ENCODE measurements around the gene AP2A2. TPM values are rescaled to one million over a fixed set of nuclear protein-coding genes. Genes with fewer than 3 reads are reported as not detected.

AP2A2 gene
- total and polyA plus RNA-seq, 8 donors, result 15.0 to 350 (median 39.9) TPM

DNA sequence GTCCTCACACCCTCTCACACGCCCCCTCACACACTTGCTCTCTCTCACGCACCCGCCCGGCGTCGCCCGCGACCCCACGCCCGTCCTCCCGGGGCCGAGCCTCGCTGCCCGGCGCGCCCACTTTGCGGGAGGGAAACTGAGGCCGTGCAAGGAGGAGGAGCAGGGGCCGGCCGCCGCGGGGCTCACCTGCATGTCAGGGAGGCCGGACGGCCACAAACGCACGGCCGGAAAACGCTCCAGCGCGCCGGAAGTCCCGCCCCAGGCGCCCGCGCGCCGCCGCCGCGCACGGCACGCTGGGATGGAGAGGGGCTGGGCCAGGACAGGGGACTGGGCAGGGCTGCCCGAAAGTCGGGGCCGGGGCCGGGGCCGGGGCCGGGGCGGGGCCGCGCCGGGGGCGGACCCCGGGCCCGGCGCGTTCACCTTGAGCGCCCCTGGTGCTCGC is 15.1 kb upstream of the AP2A2 start, which contains the start of gene CHID1:
Gene CHID1 (minus strand): TSS at position 222 of the 442 bp plus-strand sequence. CDS start 5,994 bp downstream, outside the sequence.
- H3K9me3 ChIP-seq, result no peaks in the 10 kb centered on the region
- intact Hi-C loops (cut with DNase I; ENCODE audit: low total_unique reads), result no loop called here
- peaks cover 12 to 36% (median 30%) of the 10 kb centered on the region in 4 donors for H3K4me1 ChIP-seq
- H3K4me3 ChIP-seq, result peak within 1 kb of the TSS; percentile 75 to 100 (median 86)
- no peaks in the 10 kb centered on the region for H3K27me3 ChIP-seq
- H3K27ac ChIP-seq, result peak within 1 kb of the TSS; percentile 85 to 98 (median 93)
- H3K36me3 ChIP-seq, result peaks cover 0 to 21% (median 8%) of the 10 kb centered on the region in 4 donors
- peak; percentile 91 to 96 for DNase-seq
- TF ChIP-seq POLR2A (IDR thresholded peaks at IDR 0.05) (no peak), POLR2AphosphoS5 (IDR thresholded peaks at IDR 0.05) (peak; percentile 49 to 89 (median 67))
- WGBS, 5 donors, result 0 to 1% (median 1%) methylated on average over 18 to 59 of the region's 59 CpGs

- WGBS, 5 donors, result 4 to 7% (median 4%) methylated on average over 49 to 68 of the region's 68 CpGs
- H3K27ac ChIP-seq, result peak overlapping the region; percentile 85 to 98 (median 93)
- peaks cover 0 to 21% (median 8%) of the 10 kb centered on the region in 4 donors for H3K36me3 ChIP-seq
- H3K4me1 ChIP-seq, result peaks cover 12 to 36% (median 30%) of the 10 kb centered on the region in 4 donors
- no peaks in the 10 kb centered on the region for H3K27me3 ChIP-seq
- intact Hi-C loops (cut with DNase I; ENCODE audit: low total_unique reads), result no loop called here
- peak overlapping the region; percentile 75 to 100 (median 86) for H3K4me3 ChIP-seq
- TF ChIP-seq EP300 (IDR thresholded peaks at IDR 0.05) (no peak), CTCF (IDR thresholded peaks at IDR 0.05) (no peak), POLR2AphosphoS5 (IDR thresholded peaks at IDR 0.05) (peak in 1 of 3 donors; percentile 10), POLR2A (IDR thresholded peaks at IDR 0.05) (no peak)
- DNase-seq, result peak; percentile 42 to 69
- H3K9me3 ChIP-seq, result no peaks in the 10 kb centered on the region
Measured at GRCh38 chr11:911031-911889, 14.4 kb upstream of the AP2A2 start.

DNA sequence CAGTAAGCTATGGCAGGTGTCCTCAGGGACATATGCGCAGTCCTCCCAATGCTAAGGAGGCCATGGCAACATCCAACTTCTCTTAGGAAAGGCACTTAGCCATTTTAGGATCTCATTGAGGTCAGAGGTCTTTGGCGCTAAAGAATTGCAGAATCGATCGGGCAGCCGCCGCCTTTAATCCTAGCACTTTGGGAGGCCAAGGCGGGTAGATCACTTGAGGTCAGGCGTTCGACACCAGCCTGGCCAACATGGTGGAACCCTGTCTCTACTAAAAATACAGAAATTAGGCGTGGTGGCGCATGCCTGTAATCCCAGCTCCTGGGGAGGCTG is 13.8 kb upstream of the AP2A2 start:
- DNase-seq, result no peak
- peak overlapping the region in 3 of 4 donors; percentile 75 to 100 (median 79) for H3K4me3 ChIP-seq
- H3K36me3 ChIP-seq, result peaks cover 0 to 16% (median 4%) of the 10 kb centered on the region in 4 donors
- WGBS, 5 donors, result 94 to 98% (median 96%) methylated on average over 5 to 11 of the region's 11 CpGs
- TF ChIP-seq POLR2A (IDR thresholded peaks at IDR 0.05) (no peak), EP300 (IDR thresholded peaks at IDR 0.05) (no peak), POLR2AphosphoS5 (IDR thresholded peaks at IDR 0.05) (no peak), CTCF (IDR thresholded peaks at IDR 0.05) (no peak)
- H3K27me3 ChIP-seq, result no peaks in the 10 kb centered on the region
- H3K9me3 ChIP-seq, result no peaks in the 10 kb centered on the region
- peaks cover 12 to 36% (median 30%) of the 10 kb centered on the region in 4 donors for H3K4me1 ChIP-seq
- intact Hi-C loops (cut with DNase I; ENCODE audit: low total_unique reads), result no loop called here
- peak overlapping the region in 4 of 5 donors; percentile 90 to 98 (median 93) for H3K27ac ChIP-seq

DNA sequence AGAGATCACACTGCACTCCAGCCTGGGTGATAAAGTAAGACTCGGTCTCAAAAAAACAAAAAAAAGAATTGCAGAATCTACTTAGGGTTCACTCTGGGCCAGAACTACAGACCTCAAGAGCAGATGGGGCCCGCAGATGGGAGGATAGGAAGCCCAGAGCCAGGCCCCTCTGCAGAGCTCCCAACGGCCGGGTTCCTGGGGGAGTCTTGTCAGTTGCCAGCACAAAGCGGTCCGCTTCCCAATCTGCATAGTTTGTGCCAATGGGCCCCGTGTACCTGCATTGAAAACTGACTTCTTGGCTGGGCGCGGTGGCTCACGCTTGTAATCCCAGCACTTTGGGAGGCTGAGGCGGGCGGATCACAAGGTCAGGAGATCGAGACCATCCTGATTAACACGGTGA is 13.4 kb upstream of the AP2A2 start:
- TF ChIP-seq POLR2AphosphoS5 (IDR thresholded peaks at IDR 0.05) (no peak), POLR2A (IDR thresholded peaks at IDR 0.05) (no peak), EP300 (IDR thresholded peaks at IDR 0.05) (no peak), CTCF (IDR thresholded peaks at IDR 0.05) (no peak)
- intact Hi-C loops (cut with DNase I; ENCODE audit: low total_unique reads), result no loop called here
- Histone ChIP-seq H3K4me1 (peaks cover 12 to 36% (median 30%) of the 10 kb centered on the region in 4 donors), H3K9me3 (no peaks in the 10 kb centered on the region), H3K27me3 (no peaks in the 10 kb centered on the region), H3K36me3 (peaks cover 0 to 12% (median 2%) of the 10 kb centered on the region in 4 donors), H3K27ac (peak overlapping the region in 1 of 5 donors; percentile 98), H3K4me3 (no peak overlapping the region)
- DNase-seq, result no peak
- 95 to 97% (median 97%) methylated on average over 12 to 14 of the region's 14 CpGs for WGBS, 5 donors

Data from stomach (tissue), 9 donors.